NCI-H1417 (cell line): ENCODE data around the gene CXCL17.
A peak's percentile ranks its signal among the peaks of the same experiment; 100 is the strongest.

ENCODE experiments used
- DNase-seq, 3 experiments: peaks; one replicate each; lab custom pipeline; 2025; lab: John Stamatoyannopoulos, UW

The CXCL17 gene

GRCh38 chr19:42423462-42424344 is 19.0 kb downstream of the CXCL17 start:
- peak; percentile 90 to 95 (median 94) for DNase-seq

GRCh38 chr19:42422901-42423461 is 19.8 kb downstream of the CXCL17 start:
- peak; percentile 59 to 88 (median 88) for DNase-seq

- DNase-seq, result peak in 1 of 3 experiments; percentile 60
Observed at GRCh38 chr19:42422092-42422900, 20.4 kb downstream of the CXCL17 start.

GRCh38 chr19:42421591-42422031 is 21.1 kb downstream of the CXCL17 start:
- no peak for DNase-seq

- DNase-seq, result no peak
Observed at GRCh38 chr19:42421101-42421500, 21.6 kb downstream of the CXCL17 start.

GRCh38 chr19:42420055-42420544 is 22.6 kb downstream of the CXCL17 start:
- DNase-seq, result peak in 1 of 3 experiments; percentile 8

- no peak for DNase-seq
Observed at GRCh38 chr19:42419309-42419708, 23.4 kb downstream of the CXCL17 start.

GRCh38 chr19:42412661-42413076 is 30.1 kb downstream of the CXCL17 start:
- no peak for DNase-seq

GRCh38 chr19:42412227-42412626 is 30.5 kb downstream of the CXCL17 start:
- DNase-seq, result no peak

GRCh38 chr19:42411581-42412178 is 31.1 kb downstream of the CXCL17 start:
- no peak for DNase-seq

- DNase-seq, result no peak
Observed at GRCh38 chr19:42410371-42410770, 32.4 kb downstream of the CXCL17 start.

- DNase-seq, result no peak
Observed at GRCh38 chr19:42409477-42409876, 33.3 kb downstream of the CXCL17 start.

GRCh38 chr19:42407816-42408175 is 35.0 kb downstream of the CXCL17 start:
- DNase-seq, result no peak

- DNase-seq, result no peak
Observed at GRCh38 chr19:42407085-42407815, 35.5 kb downstream of the CXCL17 start.

GRCh38 chr19:42406111-42406510 is 36.6 kb downstream of the CXCL17 start:
- DNase-seq, result no peak

- no peak for DNase-seq
Observed at GRCh38 chr19:42403586-42403985, 39.2 kb downstream of the CXCL17 start.

- DNase-seq, result peak in 2 of 3 experiments; percentile 54 to 64
Observed at GRCh38 chr19:42402376-42403116, 40.2 kb downstream of the CXCL17 start.

GRCh38 chr19:42401365-42402303 is 41.1 kb downstream of the CXCL17 start:
- peak; percentile 66 to 84 (median 71) for DNase-seq

GRCh38 chr19:42400404-42400803 is 42.3 kb downstream of the CXCL17 start:
- DNase-seq, result no peak
